GM12878 (cell line): Measurements from ENCODE around the gene PPP1R1C. TPM values are rescaled to one million over a fixed set of nuclear protein-coding genes. Genes with fewer than 3 reads are reported as not detected.

ENCODE experiments used
- EZH2 ChIP-seq: IDR thresholded peaks from 2 replicates; pipeline ENCODE4 v1.6.1; 2012; ENCODE audit warnings: low read depth, mild to moderate bottlenecking, control low read depth, inconsistent platforms, low read length, borderline replicate concordance; ENCODE audit not compliant: control insufficient read depth
- IRF5 ChIP-seq: fragments of 450-650 bp; IDR thresholded peaks from 2 replicates; pipeline ENCODE4 v1.6.1; 2017; ENCODE audit warnings: borderline replicate concordance
- MTA2 ChIP-seq: fragments of 450-650 bp; IDR thresholded peaks from 2 replicates; pipeline ENCODE4 v1.6.1; 2016; ENCODE audit warnings: low read depth, mild to moderate bottlenecking, moderate library complexity
- MYC ChIP-seq: IDR thresholded peaks from 2 replicates; pipeline ENCODE4 v1.6.1; 2011; ENCODE audit warnings: mild to moderate bottlenecking, low read length, moderate library complexity, inconsistent platforms; ENCODE audit not compliant: insufficient read depth, insufficient replicate concordance, insufficient read length, severe bottlenecking
- NKRF ChIP-seq: fragments of 450-650 bp; conservative IDR thresholded peaks from 2 replicates; pipeline ENCODE4 v1.6.1; 2017; ENCODE audit warnings: mild to moderate bottlenecking, moderate library complexity
- PAX5 ChIP-seq: IDR thresholded peaks from 2 replicates; pipeline ENCODE4 v1.6.1; 2011; ENCODE audit warnings: low read depth, low read length, borderline replicate concordance
- PBX3 ChIP-seq: IDR thresholded peaks from 2 replicates; pipeline ENCODE4 v1.6.1; 2011; ENCODE audit warnings: mild to moderate bottlenecking, low read depth, low read length, moderate library complexity; ENCODE audit not compliant: insufficient replicate concordance
- STAT1 ChIP-seq: fragments of 450-650 bp; conservative IDR thresholded peaks from 2 replicates; pipeline ENCODE4 v1.6.1; 2014; ENCODE audit warnings: antibody characterized with exemption, mild to moderate bottlenecking
- ZNF24 ChIP-seq: fragments of 450-650 bp; IDR thresholded peaks from 2 replicates; pipeline ENCODE4 v1.6.1; 2017; ENCODE audit warnings: antibody characterized with exemption, mild to moderate bottlenecking
- polyA plus RNA-seq, 11 experiments: library from polyadenylated mRNA; depleted of rRNA in 4 of 11; unstranded in 6 of 11; stranded (reverse) in 5 of 11; fragments of >200 nt; fragmentation: Nextera tagmentation in 4 of 11; fragmentation: Illumina TruSeq in 1 of 11; extraction: Ambion mirVana in 4 of 11; extraction: Trizol in 1 of 11; gene quantifications; 1 replicate in 1 of 11; 2 replicates in 10 of 11; pipeline versions ENCODE4 v1.2.1 to v1.2.3, GENCODE V29; 2011 to 2016; ENCODE audit warnings: inconsistent platforms in 2 of 11, missing spikeins in 2 of 11, low read depth in 1 of 11
- total RNA-seq, 4 experiments: library from RNA; depleted of rRNA in 3 of 4; stranded (reverse); fragments of >200 nt in 3 of 4; fragmentation: Illumina TruSeq in 1 of 4; extraction: Trizol in 1 of 4; gene quantifications; 2 replicates each; pipeline versions ENCODE4 v1.2.1 to v1.2.3, GENCODE V29; 2013 to 2021

The PPP1R1C gene
- total and polyA plus RNA-seq, 10 of the 15 experiments (the other 5 are each of a cell fraction or from before 2014, with no cell fraction given) = 0.11 TPM; not detected in 9

- TF ChIP-seq PAX5 = no peak
- TF ChIP-seq IRF5 = no peak
- no peak for TF ChIP-seq STAT1
- TF ChIP-seq MTA2 = no peak
- TF ChIP-seq MYC = no peak
- no peak for TF ChIP-seq NKRF
- no peak for TF ChIP-seq EZH2
- no peak for TF ChIP-seq ZNF24
- TF ChIP-seq PBX3 = no peak
These were observed 84.3 kb downstream of the PPP1R1C start (continued) for GRCh38 chr2:182069908-182070307.
